COLO668 (cell line): Measurements from ENCODE around the gene SLC2A2.

Experiments
- DNase-seq: peaks from one replicate; lab custom pipeline; 2025; ENCODE audit not compliant: unreplicated experiment; lab: John Stamatoyannopoulos, UW

SLC2A2 gene

DNA sequence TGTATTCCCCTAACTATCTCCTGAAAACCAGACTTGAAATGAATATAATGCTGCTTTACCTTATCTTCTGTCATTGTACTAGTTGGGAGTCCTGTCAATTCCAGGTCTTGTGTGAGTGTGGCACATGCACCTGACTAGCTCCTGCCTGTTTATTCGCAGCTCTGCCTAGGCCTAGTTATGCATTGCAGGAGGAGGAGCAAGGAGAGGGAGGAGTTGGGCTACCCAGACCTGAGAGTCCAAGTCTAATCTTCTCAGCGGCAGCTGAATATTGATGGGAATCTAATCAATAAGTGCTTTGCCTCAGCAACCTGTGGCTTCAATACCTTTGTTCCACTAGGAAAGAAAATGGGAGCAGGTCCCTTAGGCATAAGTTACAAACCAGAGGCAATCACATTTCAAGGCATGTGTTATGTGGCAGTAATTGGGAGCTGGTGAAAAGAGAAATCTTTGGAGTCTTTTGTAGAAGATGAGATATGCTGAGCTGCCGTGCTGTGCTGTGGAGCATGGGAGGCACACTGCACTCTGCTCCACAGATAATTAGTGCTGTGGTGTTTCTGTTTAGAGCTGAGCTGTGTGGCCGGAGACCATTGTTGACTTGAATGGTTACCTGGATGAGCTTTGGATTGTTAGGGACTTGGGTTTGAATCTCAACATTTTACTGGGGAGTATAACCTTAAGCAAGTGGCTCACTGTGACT, at the start of gene SLC2A2:
TSS of gene SLC2A2 (minus strand) at position 124 of the 697 bp plus-strand sequence. CDS start at position 74, 50 bp downstream.
- DNase-seq, result no peak

DNA sequence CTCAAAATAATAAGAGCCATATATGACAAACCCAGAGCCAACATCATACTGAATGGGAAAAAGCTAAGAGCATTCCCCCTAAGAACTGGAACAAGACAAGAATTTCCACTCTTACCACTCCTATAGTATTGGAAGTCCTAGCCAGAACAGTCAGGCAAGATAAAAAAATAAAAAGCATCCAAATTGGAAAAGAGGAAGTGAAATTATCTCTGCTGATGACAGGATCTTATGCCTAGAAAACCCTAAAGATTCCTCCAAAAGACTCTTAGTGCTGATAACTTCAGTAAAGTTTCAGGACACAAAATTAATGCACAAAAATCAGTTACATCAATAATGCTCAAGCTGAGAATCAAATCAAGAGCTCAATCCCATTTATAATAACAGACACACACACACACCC, 45.9 kb upstream of the SLC2A2 start:
- DNase-seq, result no peak

- no peak for DNase-seq
Observed at GRCh38 chr3:171068658-171069057, 42.1 kb upstream of the SLC2A2 start.

DNA sequence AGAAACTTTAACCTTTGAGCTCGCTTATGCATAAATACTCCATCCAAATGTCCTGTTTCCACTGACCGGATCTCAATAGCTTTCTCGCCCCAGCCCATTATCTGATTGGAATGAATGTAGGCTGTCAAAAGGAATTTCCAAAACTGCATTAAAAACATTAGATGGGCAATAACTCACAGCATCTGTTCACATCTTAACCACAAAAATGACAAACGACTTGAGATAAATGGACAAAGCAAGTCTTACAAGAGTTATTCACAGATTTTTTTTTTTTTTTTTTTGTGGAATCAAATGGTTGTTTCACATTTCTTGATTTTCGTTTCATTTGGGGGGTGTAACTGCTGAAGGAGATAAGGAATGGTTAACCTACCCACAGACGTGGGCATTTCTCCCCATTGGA, 39.7 kb upstream of the SLC2A2 start:
- no peak for DNase-seq

DNA sequence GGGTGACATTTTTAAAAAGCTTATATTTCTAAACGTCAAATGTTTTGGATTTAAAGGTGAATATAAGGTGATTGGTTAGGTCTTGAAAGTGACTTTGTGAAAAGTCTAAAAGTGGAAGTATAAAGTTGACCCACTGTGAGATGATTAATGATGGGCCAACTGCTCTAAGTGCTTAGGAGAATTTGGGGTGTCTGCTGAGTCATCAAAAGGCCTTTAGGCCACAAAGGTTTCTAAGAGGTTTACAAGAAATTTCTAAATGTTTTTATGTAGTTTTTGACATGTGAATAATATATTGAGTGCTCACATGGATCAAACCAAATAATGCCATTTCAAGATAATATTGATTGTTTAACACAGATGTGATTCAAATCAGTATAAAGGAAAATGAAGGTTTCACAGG, 39.2 kb upstream of the SLC2A2 start:
- no peak for DNase-seq

DNA sequence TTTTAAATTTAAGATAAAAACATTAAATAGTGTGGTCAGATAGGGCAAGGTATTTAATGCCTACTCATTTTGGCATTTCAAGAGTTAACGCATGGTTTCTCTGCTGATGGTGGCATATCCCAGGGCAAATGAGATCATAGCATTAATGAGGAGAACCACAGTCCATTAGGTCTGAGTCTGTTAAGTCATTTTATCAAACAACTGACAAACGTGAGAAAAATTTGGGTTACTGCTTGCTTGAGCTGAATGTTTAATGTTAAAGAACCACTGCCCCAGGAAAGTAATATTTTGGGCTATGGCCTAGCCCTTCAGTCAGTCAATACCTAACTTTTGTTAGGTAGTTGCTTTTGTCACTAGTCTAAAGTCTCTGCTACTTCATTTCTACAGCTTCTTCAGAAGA, 37.9 kb upstream of the SLC2A2 start:
- DNase-seq, result no peak

DNA sequence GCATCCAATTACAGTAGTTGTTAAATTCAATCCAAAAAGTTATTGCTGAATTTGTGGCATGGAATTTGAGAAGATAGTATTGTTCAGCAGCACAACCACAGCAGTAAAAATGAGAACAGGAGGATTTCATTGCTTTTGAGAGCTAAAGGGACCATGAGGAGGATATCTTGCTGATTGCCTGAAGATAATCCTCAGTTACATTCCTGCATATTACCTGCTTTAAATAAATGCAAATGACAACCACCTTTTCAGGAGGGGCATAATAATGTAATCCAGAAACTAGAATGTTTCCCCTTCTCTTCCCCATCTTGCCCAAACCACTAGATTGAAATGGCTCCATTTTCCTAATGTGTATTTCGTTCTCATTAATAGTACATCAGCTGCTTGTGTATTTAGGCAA, 35.2 kb upstream of the SLC2A2 start:
- no peak for DNase-seq

DNA sequence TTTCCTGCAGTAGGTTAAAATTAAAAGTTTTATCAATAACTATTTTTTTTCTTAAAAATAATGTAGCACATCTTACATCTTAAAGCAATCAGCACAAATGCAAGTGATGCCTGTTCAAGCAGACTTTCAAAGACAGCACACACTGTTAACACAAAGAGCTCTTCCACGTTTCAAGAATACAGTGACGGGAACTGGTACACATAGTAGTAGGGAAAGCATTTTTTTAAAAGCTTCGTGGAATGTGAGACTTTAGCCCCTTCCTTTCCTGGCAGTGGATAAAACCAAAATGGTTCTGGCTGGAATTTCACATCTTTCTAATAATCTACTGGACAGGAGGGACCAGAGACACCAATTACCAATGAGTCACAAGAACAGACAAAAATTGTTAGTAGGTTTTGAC, 33.5 kb upstream of the SLC2A2 start:
- DNase-seq, result no peak

DNA sequence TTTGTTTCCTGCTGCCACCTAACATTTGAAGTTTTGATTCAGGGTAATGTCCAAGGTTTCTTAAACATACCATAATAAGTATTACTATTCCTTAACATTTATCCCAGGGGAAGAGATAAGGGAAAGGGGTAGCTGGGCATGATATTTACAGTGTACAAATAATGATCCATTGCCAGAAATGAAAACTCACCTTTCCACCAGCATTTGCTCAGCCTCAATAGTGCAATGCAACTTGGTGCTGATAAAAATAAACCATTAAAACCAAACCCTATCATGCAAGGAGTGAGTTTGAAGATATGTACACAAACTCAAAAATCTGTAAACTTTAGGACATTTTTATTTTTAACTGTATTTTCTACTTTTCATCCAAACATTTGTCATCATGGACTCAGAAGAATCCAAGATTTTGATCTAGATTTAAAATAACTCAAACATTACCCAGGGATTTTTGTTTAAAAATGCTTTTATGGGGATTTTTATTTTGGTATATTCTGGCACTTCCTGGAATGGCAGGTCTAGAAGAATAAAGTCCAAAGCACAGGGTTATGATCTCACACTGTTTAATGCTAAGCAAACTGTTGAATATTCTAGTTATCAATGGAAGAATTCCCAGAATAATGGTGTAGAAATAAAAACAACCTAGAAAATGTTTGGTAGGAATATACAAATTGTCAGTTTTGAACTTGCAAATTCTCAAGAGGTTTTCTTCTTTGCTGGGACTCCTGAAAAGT, 32.5 kb upstream of the SLC2A2 start:
- DNase-seq, result no peak

GRCh38 chr3:171058058-171058457, 31.5 kb upstream of the SLC2A2 start:
- no peak for DNase-seq

GRCh38 chr3:171057072-171057471, 30.6 kb upstream of the SLC2A2 start:
- no peak for DNase-seq

DNA sequence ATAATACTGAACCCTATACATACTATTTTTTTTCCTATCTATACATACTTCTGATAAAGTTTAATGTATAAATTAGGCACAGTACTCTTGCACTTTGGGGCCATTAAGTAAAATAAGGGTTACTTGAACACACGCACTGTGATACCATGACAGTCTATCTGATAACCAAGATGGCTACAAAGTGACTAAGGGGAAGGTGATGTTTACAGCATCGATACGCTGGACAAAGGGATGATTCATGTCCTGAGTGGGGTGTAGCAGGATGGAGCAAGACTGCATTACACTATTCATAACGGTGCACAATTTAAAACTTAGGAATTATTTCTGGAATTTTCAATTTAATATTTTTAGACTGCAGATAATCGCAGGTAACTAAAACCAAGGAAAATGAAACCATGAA, 30.0 kb upstream of the SLC2A2 start:
- no peak for DNase-seq

DNA sequence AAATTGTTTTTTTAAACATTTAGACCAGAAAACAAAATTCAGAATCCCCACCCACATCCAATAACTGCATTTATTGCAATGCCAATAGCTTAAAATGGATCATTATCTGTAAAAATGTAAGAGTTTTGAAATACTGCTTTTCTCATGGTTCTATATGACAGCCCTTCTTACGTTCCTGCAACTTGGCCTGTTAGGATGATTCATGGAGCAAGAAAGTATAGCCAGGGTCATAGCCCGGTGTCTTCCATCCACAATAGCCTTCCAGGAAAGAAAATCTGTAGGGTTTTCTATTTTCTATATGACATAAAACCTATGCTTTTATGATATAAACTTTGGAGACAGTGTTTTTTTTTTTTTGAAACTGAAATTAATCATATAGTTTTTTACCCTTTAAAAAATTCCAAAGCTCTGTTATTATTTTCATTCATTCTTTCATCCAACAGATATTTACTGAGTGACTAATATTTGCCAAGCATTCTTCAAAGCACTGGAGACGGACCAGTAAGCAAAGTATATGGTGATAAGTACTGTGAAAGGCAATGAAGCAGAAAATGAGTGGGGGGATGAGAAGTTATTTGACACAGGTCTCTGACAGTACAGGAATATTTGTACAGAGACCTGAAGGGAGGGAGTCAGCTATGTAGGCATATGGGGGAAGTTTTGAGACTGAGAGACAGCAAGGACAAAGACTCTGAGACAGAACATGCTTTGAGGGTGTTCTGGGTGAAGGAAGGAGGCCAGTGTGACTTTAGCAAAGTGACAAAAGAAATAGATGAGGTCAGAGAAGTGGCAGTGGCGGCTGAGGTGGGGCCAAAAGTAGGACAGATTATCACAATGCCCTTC, 29.0 kb upstream of the SLC2A2 start:
- no peak for DNase-seq

DNA sequence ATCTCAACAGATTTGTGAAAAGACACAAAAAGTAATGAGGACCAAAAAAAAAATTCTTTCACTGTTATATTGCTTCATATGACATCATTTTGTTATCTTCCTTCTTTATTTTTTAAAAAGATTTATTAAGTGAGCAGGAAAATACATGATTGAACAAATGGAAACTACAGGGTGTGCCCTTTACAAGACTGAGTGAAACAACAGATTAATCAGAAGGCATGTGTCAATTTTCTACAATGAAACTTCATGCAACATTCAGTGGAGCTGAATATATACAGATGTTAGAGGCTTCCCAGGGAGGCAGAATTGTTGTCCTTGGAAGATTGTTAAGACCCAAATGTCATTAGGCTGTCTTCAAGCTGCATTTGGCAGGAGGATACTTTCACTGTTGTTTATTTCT, 28.4 kb upstream of the SLC2A2 start:
- no peak for DNase-seq

DNA sequence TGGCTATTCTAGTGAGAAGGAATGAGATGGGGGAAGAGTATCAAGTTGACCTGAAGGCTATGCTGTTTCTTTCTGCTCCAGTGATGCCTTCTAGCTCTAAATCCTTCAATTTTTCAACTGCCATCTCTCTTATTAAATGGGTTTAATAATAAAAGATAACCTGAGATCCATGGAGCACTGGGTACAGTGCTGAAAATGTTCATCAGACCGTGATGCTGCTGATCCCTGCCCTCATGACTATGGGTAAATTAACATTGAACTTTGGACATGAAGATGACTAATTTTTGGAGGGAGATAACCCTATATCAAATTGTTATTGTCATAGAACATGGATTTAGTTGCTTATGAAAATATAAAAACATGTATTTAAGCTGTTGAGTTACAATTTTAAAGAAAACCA, 27.7 kb upstream of the SLC2A2 start:
- DNase-seq, result no peak

DNA sequence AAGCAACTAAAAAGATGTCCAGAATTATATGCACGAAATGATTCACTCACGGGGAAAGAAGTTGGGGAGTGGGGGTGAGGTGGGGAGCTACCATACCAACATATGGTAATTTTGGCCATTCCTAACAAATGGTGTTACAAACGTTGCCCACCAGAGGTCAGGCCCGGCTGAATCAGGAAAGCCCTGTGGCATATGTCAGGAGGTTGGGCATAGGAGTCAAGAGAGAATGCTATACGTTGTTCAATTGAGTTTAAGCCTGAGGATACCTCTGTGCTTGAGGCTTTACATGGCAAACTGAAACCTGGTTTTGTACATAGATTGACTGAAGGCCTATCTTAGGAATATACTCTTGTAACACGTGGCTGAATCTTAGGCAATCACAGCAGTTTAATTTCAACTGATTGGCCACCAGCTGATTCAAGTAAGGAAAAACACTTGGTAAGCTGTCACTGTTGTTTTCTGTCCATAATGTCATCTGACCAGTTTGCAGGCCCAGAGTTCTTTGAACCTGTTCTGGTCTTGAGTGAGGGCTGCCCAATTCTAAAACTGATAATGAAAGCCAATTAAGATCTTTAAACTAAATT, 23.4 kb upstream of the SLC2A2 start:
- peak; percentile 47 for DNase-seq

GRCh38 chr3:171046760-171047159, 20.2 kb upstream of the SLC2A2 start:
- DNase-seq, result no peak

DNA sequence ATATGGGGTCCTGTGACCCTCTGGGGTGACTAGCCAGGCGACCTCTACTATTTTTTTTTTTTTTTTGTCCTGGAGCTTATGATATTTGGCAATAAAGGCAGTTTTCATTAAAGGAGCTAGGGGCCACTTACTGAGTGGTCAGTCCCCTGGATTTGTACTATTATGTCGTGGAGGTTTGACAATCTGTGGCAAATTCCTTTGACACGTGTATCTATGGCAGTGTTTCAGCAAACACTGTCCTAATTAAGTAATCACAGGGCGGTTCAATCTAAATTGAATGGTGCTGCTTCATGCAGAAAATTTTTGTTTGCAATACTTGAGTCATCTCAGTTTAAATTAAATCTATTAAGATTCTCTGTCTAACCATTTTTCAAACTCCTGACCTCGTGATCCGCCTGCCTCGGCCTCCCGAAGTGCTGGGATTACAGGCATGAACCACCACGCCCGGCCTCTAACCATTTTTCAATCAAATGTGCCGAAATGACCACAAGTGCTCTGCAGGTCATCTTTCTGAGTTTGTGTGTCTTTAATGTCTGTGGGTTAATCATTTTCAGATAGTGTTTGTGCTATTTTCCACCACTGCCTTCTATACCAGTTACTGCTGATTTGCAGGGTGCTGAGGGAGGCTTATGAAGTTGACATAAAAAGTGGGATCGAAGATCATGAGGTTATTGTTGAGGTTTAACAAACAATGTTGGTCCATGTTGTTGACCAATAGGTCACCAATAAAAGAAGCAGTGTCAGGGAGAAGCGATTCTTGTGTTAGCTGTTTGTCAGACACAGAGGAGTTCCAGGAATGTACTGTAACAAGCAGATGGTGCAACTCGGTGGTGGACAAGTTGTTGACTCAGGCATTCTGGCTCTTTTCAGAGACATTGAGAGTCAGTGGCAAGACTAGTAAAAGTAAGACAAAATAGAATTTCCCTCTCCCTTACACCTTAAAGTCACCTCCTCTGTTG, 18.6 kb upstream of the SLC2A2 start:
- DNase-seq, result no peak

DNA sequence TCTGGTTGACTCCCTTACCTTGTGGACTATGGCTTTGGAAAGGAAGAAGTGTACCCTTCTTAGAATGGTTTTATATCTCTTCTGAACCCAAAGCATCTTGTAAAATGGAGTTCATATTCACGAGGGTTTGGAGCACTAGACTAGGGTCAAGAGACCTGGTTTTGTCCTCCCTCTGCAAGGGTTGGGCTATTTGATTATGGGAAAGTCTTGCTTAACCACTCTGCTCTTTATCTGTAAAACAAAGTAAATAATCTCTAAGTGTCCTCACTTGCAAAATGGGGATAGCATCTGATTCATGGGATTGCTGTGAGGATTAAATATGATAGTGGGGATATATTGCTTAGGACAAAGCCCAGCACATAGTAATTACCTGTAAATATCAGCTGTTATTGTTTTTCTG, 17.9 kb upstream of the SLC2A2 start:
- no peak for DNase-seq

DNA sequence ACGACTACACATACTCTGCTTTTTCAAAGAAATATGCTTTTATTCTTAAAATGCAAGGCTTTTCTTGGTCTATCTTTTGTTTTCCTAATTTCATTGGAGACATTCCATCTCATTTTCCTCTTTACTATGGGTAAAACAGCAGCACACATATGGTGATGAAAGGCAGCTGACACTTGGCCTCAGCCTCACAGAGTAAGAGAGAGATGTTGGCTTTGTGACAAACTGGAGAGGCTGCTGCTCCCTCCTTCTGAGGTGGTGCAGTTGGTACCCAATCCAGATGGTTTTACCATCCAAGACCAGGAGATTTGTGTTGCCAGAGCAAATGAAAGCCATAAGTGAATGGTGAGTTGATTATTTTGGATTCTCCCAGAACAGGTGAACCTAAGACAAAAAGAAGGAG, 13.2 kb upstream of the SLC2A2 start:
- no peak for DNase-seq
